Urothelium cell line (cell line): ENCODE measurements around the gene IQCB1.
"Not testable (repeated sequence)": the region's sequence is repeated elsewhere in the genome, so short reads cannot be mapped to it uniquely, and the experiment has no call there.

Source experiments
- DNase-seq: peaks from one replicate; pipeline ENCODE4 v3.0.0; 2011; ENCODE audit warnings: low spot score, mixed read lengths
- FAIRE-seq: peaks from 2 replicates; lab custom pipeline; 2011; peaks lifted over from hg19 to GRCh38; lab: Jason Lieb, UNC

The IQCB1 gene

DNA sequence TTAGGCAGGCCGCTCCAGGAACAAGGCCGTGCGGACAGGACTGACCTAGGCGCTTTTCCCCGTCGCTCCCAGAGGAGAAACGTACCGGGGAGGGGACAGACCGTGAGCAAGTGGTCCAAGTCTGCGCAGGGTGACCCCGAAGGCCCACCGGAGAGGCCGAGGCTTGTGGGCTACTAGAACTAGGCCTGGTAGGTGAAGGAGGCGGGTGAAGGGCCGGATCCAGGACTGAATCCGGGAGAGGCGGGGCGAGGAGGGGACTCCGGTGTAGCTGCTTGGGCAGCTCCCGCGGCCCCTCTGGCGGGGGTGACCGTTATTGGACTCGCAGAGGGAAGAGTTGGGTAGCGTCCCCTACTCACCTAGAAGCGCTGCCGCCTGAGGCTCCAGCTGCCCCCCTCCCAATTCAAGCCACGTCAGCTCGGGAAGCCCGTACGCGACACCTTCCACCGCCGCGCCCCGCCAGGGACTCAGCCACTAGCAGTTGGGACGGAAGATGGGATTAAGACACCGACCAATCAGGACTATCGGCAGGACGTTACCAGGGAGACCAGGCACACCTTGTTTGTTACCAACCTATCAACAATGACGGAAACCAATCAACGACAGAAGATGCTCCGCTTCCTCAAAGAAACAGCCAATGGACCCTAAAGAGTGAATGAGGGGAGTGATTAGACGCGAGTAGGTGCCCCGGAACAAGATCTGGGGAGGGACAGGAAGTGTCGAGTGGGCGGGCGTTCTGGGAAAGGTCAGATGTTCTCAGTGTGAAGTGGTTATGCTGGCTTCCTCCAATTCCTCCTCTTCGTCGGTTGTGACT is 85.4 kb downstream of the IQCB1 start, which contains the start of gene GOLGB1:
Gene GOLGB1, minus strand, starts transcription at position 466 of the 811 bp plus-strand sequence. CDS start 18,770 bp downstream, outside the sequence.
- DNase-seq (peak; percentile 97), FAIRE-seq (peak; percentile 99)

DNA sequence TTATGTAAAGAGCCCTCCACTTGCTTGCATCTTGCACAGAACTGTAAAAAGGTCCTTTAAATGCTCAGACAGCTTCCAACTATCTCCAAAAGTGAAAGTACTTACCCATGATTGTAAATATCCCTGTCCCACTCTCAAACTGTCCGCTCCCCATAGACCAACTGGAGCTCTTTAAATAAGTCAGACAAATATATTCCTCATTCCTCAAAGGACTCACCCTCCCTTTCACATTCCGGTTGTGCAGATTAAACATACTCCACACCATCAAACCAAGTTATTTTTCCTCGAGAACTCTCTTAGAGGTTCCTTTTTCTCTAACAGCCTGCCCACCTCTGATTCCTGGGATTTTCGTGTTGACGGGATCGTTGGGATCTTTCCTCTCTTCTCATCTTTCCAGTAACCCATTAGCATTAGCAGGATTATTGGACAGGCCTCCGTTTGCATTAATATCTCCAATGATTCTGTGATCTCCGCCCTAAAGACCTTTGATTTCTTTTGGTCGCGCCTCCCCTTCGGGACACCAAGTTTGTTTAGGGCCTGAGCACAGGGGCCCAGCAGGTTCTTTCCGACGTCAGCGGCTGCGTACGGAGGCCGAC is 86.1 kb downstream of the IQCB1 start:
- FAIRE-seq (no peak), DNase-seq (no peak)

DNA sequence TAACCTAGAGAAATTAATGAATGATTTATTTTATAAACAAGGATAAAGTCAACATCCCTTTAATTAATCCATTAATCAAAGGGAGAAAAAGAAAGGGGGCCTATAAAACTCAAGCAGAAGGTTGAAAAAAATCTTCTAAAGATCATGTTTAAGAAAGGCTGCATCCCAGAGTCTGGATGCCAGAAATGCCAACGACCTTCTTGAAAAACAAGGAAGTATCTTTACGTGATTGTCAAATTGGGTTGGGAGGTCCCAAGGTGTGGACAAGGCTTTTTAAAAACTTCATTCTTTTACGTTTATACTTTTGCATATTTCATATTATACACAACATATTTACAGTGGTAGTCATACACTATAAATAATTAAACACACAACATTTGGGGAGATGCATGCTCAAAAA is 86.9 kb downstream of the IQCB1 start:
- FAIRE-seq, result no peak
- DNase-seq, result no peak

DNA sequence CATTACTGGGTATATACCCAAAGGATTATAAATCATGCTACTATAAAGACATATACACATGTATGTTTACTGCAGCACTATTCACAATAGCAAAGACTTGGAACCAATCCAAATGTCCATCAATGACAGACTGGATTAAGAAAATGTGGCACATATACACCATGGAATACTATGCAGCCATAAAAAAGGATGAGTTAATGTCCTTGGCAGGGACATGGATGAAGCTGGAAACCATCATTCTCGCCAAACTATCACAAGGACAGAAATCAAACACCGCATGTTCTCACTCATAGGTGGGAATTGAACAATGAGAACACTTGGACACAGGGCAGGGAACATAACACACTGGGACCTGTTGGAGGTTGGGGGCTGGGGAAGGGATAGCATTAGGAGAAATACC is 91.8 kb downstream of the IQCB1 start:
- DNase-seq, FAIRE-seq: not testable (repeated sequence)

DNA sequence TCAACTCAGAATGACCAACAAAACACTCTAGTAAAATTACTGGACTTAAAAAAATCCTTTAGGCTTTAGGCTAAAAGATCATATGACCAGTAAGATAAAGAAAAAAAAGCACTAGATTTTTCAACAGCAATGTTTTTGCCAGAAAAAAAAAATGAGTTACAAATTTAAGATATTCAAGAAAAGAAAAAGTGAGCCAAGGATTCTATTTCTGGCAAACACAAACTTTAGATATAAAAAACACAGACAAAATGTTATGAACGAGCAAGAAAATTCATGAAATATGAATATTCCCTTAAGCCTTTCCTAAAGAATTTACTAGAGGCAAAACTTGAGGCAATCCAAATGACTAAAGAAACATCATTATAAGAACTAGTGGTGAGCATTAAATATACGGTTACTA is 94.0 kb downstream of the IQCB1 start:
- FAIRE-seq, result no peak
- DNase-seq, result no peak

DNA sequence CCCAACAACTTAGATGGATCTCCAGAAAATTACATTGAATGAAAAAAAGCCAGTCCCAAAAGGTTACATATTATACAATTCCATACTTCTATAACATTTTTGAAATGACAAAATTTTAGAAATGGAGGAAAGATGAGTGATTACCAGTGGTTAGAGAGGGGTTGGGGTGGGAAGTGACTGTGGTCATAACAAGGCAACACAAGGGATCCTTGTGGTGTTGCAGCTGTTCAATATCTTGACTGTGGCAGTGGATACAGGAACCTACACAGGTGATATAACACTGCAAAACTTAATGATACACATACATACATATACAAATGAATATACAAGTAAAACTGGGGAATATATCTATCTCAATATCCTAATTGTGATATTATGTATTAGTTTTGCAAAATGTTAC is 95.0 kb downstream of the IQCB1 start:
- FAIRE-seq (no peak), DNase-seq (no peak)

DNA sequence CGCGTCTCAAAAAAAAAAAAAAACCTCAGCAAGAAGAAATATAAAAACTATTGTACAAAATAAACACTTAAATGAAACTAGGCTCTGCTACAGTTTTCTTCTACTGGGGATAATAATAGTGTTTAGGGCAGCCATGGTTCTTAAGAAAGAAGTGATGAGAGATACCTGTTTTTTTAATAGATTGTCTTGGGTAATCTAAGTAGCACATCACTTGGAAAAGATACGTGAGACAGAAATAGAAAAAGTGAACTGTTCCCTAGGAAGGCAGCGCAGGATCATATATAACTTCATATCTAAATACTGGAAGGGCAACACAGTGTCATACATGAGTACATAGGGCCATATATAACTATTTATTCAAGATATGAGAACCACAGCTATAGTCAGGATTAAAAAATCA is 97.2 kb downstream of the IQCB1 start:
- DNase-seq (no peak), FAIRE-seq (no peak)

DNA sequence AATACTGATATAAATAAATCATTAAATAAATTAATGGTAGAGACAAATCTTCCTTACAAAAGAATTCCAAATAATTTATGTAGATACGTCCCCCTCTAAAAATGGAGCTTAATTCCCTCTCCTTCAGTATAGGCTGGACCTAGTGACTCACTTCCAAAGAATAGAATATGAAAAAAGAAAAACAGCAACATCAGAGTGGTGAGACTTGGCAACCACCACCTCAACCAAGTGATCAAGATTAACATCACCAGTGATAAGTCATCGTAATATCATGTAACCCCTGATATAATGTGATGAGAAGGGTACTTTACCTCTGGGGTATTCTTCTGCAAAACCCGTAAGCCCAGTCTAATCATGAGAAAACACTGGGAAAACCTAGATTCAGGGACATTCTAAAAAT is 98.7 kb downstream of the IQCB1 start:
- FAIRE-seq, result no peak
- no peak for DNase-seq

DNA sequence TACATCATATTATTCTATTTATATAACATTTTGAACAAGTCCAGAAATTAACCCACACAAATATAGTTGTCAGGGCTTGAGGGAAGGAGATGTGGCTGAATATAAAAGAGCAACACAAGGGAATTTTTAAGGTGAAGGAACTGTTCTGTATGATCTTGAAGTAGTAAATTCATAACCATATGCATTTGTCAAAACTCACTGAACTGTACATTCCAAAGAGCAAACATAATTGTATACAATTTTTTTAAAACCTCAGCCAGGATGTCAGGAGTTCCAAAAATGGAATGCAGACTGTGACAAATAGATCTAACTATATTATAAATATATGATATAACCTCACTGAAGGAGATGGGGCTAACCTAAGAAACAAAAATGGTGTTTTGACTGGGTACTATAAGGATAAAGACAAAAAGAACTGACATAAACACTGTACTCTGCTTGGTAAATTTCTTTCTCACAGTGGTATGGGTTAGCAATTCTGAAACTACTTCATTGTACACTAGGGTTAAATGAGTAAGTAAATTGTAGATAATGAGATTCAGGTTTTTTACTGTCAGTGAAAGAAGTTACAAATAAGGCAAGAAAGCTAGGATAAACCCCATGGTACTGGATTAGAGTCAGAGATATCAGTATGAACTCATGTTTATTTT is 99.7 kb downstream of the IQCB1 start:
- no peak for FAIRE-seq
- no peak for DNase-seq

DNA sequence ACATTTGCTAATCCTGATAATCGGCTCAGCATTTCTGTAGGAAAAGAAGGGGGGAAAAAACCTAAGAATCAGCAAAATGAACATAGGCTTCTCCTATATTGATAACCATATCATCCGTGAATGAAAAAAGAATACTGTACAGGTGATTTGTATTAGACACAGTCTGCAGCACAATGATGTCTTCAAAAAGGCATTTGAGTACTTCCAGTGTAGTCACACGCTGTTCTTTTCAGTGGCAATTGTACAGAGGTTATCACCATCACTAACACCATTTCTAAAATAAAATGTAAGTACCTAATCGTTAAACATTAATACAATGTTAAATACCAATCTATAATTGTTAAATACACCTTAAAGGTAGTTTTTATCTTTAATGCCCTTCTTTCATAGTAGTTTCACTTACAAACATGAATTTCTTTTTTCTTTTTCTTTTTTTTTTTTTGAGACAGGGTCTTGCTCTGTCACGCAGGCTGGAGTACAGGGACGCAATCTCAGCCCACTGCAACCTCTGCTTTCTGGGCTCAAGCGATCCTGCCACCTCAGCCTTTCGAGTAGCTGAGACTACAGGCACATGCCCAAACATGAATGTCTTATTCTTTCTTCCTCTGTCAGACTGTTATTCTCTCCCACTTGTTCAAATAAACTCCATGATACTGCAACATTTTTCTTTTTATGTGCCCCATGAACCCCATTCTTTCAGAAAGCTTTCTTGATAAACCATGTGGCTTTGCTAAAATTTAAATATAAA is 103.7 kb downstream of the IQCB1 start:
- no peak for DNase-seq
- FAIRE-seq, result no peak

DNA sequence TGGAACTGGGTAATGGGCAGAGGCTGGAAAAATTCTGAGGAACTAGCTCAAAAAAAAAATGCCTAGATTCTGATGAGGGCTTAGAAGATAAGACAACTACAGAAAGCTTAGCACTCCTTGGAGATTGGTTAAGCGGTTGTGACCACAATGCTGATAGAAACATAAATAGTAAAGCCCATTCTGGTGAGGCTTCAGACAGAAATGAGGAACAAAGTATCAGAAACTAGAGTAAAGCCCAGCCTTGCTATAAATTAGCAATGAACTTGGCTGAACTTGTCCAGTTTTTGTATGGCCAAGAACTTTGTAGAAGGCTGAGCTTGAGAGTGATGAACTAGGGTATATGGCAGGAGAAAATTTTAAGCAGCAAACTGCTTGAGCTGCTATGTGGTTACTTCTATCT is 110.7 kb downstream of the IQCB1 start:
- DNase-seq (no peak), FAIRE-seq (no peak)

DNA sequence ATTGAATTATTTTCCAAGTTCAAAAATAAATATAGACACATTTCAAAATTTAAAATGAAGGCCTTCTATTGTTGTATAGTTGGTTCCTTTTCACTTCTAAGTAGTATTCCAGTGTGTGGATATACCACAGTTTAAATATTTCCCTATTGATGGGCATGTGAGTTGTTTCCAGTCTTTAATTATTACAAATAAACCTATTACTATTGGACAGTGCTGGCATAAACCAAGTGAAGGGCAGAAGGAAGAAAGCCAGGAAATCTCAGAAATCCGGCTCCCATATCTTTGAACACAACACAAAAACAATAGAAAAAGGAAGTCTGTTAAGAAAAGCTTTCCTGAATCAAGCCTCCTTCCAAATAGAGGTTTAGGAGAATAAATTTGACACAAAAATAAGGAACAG is 111.4 kb downstream of the IQCB1 start:
- DNase-seq, result no peak
- FAIRE-seq, result no peak

DNA sequence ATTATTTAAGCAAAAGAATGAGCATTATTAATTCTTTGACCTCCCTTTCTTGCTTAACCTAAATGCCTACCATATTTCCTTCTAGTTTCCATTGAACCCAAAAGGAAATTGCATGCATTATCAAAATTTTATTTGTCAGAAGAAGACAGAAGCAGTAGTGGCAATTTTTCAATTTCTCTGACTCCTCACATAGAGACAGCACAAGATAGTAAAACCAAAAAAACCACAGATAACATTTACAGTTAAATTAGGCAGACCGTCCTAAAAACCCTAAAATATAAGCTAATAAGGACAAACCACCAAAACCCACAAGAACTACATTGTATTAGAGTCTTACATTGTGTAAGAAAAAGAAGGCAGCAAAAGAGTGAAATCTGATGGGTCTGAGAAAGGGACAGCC is 112.4 kb downstream of the IQCB1 start:
- no peak for FAIRE-seq
- no peak for DNase-seq

DNA sequence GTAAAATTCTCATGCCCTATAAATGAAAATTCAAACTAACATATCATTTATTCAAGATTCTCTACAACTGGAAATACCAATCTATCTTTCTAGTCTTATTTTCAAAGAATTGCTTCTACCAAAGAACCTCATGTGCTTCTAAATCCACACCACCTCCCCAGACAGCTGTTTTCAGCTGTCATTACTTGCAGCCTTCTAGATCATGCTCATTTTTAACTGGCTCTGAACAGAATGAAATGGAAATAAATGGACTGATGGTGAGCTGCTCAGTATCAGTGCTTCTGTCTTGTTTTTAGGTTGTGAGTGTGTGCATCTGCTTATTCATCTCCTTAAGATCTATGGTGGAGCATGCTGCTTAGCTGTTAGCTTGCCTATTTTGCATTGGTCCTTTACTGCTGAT is 114.7 kb downstream of the IQCB1 start:
- FAIRE-seq (no peak), DNase-seq (no peak)
